NCI-H526 treated with DMSO at 0.1 percent for 48 hours (cell line): ENCODE results near the gene TRNAU1AP.
A peak's percentile ranks its signal among the peaks of the same experiment; 100 is the strongest.
"Not testable (repeated sequence)": the region's sequence is repeated elsewhere in the genome, so short reads cannot be mapped to it uniquely, and the experiment has no call there.

ENCODE experiments used
- DNase-seq: peaks from one replicate; lab custom pipeline; 2025; lab: John Stamatoyannopoulos, UW

Gene TRNAU1AP

DNA sequence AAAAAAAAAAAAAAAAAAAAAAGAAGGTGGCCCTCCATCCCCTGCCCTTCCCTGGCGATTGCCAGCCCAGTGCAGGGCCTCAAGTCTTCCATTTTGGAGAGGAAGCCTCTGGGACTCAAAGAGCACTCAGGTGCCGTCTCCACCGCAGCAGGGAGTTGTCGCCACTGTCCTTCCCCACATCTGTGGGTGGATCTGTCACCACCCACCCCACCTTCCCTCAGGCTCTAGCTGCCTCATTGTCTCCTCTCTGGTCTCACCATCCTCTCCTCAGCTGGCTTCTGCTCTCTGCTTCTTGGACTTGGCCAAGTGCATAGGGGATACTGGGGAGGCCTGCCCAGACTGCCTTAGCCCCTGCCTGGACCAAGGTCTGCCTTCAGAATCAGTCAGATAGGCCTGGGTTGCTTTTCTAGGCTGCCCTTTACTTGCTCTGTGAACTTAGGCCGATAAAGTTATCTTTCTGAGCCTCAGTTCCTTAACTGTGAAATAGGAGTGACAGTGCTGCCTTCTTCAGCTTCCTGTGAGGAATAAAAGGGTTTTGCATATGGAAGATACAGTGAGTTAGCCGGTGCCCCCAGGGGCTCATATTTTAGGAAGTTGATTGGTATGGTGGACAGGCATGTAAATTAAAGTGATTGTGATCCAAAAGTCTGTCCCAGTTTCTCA, 31.3 kb upstream of the TRNAU1AP start:
- peak; percentile 43 for DNase-seq

DNA sequence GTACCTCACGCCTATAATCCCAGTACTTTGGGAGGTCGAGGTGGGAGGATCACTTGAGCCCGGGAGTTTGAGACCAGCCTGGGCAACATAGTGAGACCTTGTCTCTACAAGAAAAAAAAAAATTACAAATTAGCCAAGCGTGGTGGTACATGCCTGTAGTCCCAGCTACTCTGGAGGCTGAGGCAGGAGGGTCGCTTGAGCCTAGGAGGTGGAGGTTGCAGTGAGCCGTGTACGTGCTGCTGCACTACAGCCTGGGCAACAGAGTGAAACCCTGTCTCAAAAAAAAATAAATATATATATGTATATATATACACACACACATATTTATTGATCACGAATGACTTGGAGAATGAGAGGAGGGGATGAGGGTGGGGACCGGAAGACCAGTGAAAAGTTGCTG, 30.3 kb upstream of the TRNAU1AP start:
- not testable (repeated sequence) for DNase-seq

DNA sequence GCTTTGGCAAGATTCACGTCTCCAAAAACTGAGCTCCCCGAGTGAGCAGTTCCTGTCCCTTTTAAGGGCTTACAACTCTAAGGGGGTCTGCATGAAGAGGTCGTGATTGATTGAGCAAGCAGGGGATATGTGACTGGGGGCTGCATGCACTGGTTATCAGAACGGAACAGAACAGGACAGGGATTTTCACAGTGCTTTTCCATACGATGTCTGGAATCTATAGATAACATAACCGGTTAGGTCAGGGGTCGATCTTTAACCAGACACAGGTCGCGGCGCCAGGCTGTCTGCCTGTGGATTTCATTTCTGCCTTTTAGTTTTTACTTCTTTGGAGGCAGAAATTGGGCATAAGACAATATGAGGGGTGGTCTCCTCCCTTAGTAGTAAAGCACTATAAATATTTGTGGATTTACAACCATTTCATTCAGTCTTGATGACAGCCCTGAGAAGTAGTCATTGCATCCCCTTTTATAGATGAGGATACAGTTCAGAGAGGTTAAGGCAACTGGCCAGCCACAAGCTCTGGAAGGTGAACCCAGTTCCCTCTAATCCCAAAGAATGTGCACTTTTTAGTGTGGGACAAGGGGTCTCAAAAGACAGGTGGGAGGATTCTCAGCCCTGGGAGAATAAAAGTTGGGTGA, 27.8 kb upstream of the TRNAU1AP start:
- DNase-seq: not testable (repeated sequence)

- no peak for DNase-seq
Measured at GRCh38 chr1:28526886-28527285, 26.0 kb upstream of the TRNAU1AP start.

GRCh38 chr1:28530456-28530855, 22.4 kb upstream of the TRNAU1AP start:
- no peak for DNase-seq

- DNase-seq: no peak
Measured at GRCh38 chr1:28534671-28535070, 18.2 kb upstream of the TRNAU1AP start.

DNA sequence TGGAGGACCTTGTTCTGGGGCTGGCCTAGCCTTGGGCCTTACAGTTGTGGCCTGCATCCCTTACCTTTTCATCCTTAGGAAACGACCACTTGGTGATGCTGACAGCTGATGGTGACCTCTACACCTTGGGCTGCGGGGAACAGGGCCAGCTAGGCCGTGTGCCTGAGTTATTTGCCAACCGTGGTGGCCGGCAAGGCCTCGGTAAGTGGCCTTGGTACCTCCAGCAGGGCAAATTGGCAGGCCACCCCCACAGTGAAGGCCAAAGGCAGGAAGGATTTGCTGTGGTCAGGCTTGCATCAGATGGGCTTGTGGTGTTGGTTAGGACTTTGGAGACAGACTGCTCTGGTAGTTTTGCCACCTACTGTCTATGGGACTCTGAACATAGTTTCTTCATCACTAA, 17.7 kb upstream of the TRNAU1AP start:
- DNase-seq: no peak

DNA sequence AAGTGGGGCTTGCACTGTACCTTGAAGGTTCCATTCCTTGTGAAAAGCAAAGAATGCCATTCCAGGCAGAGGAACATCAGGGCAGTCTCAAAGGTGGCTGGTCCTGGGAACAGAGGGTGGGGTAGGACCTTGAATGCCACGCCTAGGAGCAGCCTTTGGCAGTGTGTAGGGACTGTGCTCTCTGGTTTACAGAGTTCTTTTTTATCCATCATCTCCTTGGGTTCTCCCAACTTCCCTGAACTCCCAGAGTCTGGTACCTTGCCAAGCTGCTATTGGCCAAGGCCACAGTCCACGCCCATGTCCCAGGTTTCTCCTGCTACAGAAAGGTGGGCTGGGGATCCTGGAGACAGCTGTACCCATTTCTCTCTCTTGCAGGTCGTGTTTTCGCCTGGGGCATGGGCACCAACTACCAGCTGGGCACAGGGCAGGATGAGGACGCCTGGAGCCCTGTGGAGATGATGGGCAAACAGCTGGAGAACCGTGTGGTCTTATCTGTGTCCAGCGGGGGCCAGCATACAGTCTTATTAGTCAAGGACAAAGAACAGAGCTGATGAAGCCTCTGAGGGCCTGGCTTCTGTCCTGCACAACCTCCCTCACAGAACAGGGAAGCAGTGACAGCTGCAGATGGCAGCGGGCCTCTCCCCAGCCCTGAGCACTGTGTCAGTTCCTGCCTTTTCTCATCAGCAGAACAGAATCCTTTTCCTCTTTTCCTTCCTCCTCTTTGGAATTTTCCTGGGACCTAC, 15.3 kb upstream of the TRNAU1AP start:
- no peak for DNase-seq

DNA sequence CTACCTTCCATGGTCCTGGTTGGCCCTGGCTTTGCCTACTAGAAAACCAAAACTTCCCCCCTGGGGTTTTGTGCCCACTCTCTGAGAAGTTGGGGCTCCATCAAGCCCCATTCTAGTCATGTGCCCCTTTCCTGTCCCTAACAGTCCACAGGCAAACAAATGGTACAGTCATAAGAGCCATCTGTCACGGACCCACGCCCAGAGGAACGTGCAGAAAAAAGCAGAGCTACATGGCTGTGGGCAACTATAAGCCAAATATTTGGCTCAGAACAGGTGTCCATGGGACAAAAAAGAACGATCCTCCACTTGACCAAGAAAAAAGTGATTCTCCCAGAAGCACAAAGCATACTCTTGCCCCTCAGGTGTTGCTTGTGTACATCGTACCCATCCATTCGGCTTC, 14.6 kb upstream of the TRNAU1AP start:
- DNase-seq: no peak

DNA sequence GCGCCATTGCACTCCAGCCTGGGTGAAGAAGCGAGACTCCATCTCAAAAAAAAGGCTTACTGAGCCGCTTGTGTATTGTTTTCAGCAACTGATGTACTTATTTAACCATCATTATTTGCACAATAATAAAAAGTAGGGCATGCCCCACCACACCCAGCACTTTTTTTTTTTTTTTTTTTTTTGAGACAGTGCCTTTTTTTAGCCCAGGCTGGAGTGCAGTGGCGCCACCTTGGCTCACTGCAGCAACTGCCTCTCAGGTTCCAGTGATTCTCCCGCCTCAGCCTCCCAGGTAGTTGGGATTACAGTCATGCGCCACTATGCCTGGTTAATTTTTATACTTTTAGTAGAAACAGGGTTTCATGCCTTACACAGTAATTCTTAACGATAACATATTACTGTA, 12.2 kb upstream of the TRNAU1AP start:
- DNase-seq: no peak

DNA sequence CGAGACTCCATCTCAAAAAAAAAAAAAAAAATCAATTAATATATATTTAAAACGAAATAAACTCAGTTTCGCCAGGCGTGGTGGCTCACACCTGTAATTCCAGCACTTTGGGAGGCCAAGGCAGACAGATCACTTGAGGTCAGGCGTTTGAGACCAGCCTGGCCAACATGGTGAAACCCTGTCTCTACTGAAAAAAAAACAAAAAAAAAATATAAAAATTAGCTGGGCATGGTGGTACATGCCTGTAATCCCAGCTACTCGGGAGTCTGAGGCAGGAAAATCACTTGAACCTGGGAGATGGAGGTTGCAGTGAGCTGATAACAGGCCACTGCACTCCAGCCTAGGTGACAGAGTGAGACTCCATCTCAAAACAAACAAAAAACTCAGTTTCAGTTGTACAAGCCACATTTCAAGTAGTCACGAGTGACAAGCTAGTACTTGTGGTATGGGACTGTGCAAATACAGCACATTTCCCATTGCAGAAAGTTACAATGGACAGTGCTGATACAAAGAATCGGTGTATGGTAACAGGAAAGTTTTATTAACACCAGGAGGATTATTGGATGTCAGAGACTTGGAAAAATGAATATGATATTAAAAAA, 11.4 kb upstream of the TRNAU1AP start:
- not testable (repeated sequence) for DNase-seq

- DNase-seq: no peak
Measured at GRCh38 chr1:28545246-28545628, 7.6 kb upstream of the TRNAU1AP start.

DNA sequence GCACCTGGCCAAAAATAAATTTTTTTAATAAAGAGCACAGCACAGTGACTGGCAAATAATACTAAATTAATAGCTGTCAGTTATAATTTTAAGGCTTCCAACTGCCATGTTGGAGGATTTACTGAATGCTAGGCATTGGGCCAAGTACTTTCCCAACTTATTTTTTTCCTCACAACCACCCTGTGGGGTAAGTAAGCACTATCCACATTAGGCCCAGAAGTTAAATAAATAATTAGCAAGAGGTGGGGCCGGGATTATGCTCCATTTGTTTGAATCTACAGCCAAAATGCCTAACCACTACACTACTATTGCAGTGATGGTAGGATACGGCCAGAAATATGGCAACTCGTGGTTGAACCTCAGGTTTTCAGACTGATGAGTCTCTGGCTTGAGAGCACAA, 4.6 kb upstream of the TRNAU1AP start:
- DNase-seq: no peak

- DNase-seq: no peak
Measured at GRCh38 chr1:28551381-28551780, 1.5 kb upstream of the TRNAU1AP start.

- DNase-seq: no peak
Measured at GRCh38 chr1:28560886-28561285, 8.0 kb downstream of the TRNAU1AP start.

DNA sequence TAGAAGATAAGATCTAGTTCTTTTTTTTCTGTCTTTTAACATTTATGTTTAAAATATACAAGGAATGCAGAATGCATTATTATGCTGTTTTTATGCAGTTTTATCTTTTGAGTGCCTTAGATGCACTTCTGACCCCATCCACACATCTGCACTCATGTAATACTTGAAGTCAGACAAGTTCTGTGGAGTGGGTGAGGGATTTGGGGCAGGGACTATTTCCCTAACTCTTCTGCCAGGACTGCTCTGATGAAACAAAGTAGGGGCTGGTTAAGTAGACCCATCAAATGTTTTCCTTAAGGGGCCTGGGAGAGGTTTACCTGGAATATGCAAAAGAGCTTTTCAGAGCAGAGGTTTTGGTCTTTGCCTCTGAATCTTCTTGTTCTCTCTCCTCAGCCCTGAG, 11.4 kb downstream of the TRNAU1AP start:
- DNase-seq: no peak

- DNase-seq: no peak
Measured at GRCh38 chr1:28565040-28565439, 12.2 kb downstream of the TRNAU1AP start.

DNA sequence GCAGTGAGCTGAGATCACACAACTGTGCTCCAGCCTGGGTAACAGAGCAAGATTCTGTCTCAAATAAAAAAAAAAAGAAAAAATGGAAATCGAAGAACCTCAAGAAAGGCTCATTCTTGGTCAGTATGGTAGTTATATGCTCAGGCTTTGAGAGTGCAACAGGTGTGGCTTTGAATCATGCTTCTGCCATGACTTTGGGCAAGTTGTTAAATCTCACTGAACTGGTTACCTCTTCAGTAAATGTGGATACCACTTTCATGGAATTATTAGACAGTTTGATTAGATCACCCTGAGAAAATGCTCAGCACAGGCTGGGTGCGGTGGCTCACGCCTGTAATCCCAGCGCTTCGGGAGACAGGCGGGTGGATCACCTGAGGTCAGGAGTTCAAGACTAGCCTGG, 12.8 kb downstream of the TRNAU1AP start:
- DNase-seq: no peak

DNA sequence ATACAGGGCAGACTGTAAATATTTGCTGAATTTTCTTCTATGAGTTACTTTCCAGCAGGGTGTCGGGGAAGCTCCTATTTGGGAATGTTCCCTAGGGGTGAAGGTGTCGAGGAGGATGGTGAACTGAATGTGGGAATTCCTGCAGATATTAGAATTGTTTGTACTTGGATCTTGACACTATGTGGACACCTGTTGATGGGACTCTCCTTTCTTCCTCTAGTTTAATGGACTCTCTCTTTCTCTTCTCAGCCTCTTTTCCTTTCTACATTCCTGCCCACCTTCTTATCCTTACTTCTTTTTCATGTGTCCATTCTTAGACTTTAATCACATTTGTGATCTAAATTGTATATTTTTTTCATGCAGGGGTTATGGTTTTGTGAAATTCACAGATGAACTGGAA, 14.0 kb downstream of the TRNAU1AP start:
- DNase-seq: no peak

- DNase-seq: no peak
Measured at GRCh38 chr1:28571911-28572310, 19.0 kb downstream of the TRNAU1AP start.

DNA sequence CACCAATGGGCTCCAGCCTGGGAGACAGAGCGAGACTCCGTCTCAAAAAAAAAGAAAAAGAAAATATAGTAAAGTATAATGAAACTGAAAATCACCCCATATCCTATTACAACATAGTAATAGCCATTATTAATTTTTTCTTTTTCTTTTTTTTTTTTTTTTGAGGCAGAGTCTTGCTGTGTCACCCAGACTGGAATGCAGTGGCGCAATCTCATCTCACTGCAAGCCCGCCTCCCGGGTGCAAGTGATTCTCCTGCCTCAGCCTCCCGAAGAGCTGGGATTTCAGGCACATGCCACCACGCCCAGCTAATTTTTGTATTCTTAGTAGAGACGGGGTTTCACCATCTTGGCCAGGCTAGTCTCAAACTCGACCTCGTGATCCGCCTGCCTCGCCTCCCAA, 20.0 kb downstream of the TRNAU1AP start:
- DNase-seq: not testable (repeated sequence)

DNA sequence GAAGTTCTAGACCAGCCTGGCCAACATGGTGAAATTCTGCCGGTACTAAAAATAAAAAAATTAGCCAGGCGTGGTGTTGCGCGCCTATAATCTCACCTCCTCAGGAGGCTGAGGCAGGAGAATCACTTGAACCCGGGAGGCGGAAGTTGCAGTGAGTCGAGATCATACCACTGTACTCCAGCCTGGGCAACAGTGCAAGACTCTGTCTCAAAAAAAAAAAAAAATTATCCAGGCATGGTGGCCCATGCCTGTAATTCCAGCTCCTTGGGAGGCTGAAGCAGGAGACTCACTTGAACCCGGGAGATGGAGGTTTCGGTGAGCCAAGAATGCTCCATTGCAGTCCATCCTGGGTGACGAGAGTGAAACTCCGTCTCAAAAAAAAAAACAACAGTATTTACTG, 20.7 kb downstream of the TRNAU1AP start:
- DNase-seq: no peak
